Activated naive CD4-positive, alpha-beta T cell treated with anti-CD3 and anti-CD28 coated beads, Interleukin-2, amount 50 U/mL, for 16 hours (primary cell): ENCODE results near the gene MMP10.

ENCODE experiments used
- DNase-seq: peaks from one replicate; pipeline ENCODE4 v3.0.0-alpha.2; 2020

The MMP10 gene

DNA sequence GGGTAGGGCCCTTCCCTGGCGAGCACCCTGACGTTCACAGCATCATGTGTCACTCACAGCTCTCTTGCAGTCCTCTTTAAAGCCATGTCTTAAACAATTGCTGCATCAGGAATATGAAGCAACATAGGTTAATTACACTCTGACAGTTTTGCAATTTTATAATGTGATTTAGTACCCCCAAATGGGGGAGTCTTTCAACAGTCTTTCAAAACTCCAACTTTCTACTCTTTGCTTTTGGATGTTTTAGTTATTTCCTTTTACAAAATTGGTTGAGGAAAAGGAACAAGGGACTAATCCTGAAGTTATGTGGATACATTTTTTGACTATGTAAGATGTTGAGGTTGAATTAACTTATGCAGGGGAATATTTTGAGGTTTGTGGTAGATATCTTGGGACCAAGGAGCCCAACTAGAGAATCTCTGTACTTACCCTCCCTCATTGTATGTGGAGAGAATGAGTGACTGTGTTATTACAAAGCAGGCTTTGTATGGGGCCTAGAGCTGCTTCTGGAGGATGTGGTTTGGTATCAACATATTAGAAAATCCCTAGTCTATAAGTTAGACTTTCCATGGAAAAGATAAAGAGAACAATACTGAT, 55.4 kb downstream of the MMP10 start, which contains the start of gene MMP8:
TSS of gene MMP8 (minus strand) at position 51 of the 597 bp plus-strand sequence. CDS start 99 bp downstream, outside the sequence.
- DNase-seq = no peak

DNA sequence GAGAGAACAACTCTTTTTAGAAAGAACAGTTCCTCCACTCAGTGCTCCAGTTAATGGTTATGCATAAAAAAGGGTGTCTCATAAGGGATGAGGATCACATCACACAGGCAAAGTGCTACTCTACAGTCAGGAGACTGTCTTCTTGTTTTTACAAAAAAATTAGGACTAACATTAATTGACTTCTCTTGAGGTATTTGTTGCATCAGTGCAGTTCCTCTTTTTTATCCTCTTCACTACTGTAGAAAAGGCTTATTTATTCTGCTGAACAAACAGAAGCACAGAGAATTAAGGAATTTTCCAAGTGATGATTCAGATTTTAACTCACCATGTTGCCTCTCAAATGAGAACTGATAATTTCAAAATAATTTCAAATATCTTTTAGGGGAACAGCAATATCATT, 57.6 kb downstream of the MMP10 start:
- no peak for DNase-seq
